ENCODE measurements around the gene ZFPL1. TPM values are rescaled to one million over a fixed set of nuclear protein-coding genes. Genes with fewer than 3 reads are reported as not detected.

ZFPL1 gene
- total and polyA plus RNA-seq, 2 donors (not counting 3 experiments of a cell fraction or from before 2014, with no cell fraction given): 37.6 to 139 TPM

DNA sequence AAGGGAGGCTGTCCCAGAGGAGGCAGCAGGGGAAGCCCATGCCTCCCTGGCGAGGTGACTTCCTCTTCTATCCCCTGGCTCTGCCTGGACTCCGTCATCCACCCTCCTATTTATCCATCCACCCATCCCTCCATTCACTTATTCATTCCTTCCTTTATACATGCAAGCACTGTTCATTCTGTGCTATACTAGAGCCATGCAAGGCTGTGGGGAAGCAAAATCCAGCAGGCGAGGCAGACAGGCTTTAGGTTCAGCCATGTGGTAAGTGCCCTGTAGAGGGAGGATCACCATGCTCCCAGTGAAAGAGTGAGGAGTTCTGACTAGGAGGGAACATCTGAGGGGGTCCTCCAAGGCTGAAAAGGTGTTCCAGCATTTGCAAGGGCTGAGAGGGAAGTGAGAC is 24.5 kb upstream of the ZFPL1 start:
- Histone ChIP-seq H3K4me3 (replicated peaks in 1 of 3; ENCODE audit: insufficient read depth in 1 of 3, low read depth in 1 of 3, low read length in 3 of 3) (no peak overlapping the region), H3K79me2 (ENCODE audit: control insufficient read depth, insufficient read depth, low read length) (no peaks in the 10 kb centered on the region), H3K9me3 (replicated peaks; ENCODE audit: control insufficient read depth, insufficient read depth, low read length) (no peaks in the 10 kb centered on the region), H3K27ac (ENCODE audit: insufficient read depth, low read depth, low read length) (no peak overlapping the region), H3K4me2 (ENCODE audit: insufficient read depth, low read length) (no peak overlapping the region), H3K4me1 (ENCODE audit: control insufficient read depth, extremely low read depth, insufficient read depth, low read length) (no peaks in the 10 kb centered on the region), H2AFZ (ENCODE audit: low read depth, low read length) (no peak overlapping the region), H3K36me3 (ENCODE audit: control insufficient read depth in 2 of 2, extremely low read depth in 1 of 2, insufficient read depth in 2 of 2, low read length in 2 of 2) (no peaks in the 10 kb centered on the region), H4K20me1 (replicated peaks; ENCODE audit: control insufficient read depth, extremely low read depth, insufficient read depth, low read length) (no peaks in the 10 kb centered on the region), H3K9me1 (replicated peaks; ENCODE audit: control insufficient read depth, extremely low read depth, insufficient read depth, low read length) (no peaks in the 10 kb centered on the region), H3K27me3 (ENCODE audit: control insufficient read depth in 2 of 2, insufficient read depth in 2 of 2, low read length in 2 of 2) (no peaks in the 10 kb centered on the region), H3K9ac (replicated peaks; ENCODE audit: extremely low read depth, insufficient read depth, low read length) (no peak overlapping the region)
- POLR2A ChIA-PET: no interaction called here
- CTCF ChIA-PET: interaction anchor here (1.0 to 1.1 kb wide), 2 partner anchors 171 to 215 kb away, joined by 3 to 4 read pairs; partner anchors contain the start of gene CDC42BPG
- BruUV-seq (replicated peaks): no TSS peak
- dilution Hi-C loops (cut with MboI; ENCODE audit: extremely low pct_ligation_motif_present, low sequenced_read_pairs) (no loop called here), intact Hi-C loops (cut with micrococcal nuclease) (no loop called here)
- FAIRE-seq (no peak), DNase-seq (ENCODE audit: low read depth, low spot score) (no peak)
- TF ChIP-seq EZH2 (IDR thresholded peaks at IDR 0.05; ENCODE audit: borderline replicate concordance, low read depth, low read length, severe bottlenecking): no peak
- no peak for TF ChIP-seq JUN (IDR thresholded peaks at IDR 0.05; ENCODE audit: borderline replicate concordance, insufficient read depth, insufficient read length, low read depth)
- TF ChIP-seq FOS (IDR thresholded peaks at IDR 0.05; ENCODE audit: borderline replicate concordance, insufficient read depth, low read length): no peak
- TF ChIP-seq POLR2AphosphoS5 (IDR thresholded peaks at IDR 0.05; ENCODE audit: insufficient read depth, low read depth, low read length): no peak
- no peak for TF ChIP-seq POLR2A (IDR thresholded peaks at IDR 0.05; ENCODE audit: low read depth, low read length)
- no peak for TF ChIP-seq MAX (IDR thresholded peaks at IDR 0.05; ENCODE audit: insufficient read depth, insufficient read length)
- TF ChIP-seq CTCF (IDR thresholded peaks at IDR 0.05; ENCODE audit: extremely low read depth in 1 of 2, insufficient read depth in 1 of 2, low read depth in 1 of 2, low read length in 2 of 2): no peak
- TF ChIP-seq GATA2 (IDR thresholded peaks at IDR 0.05; ENCODE audit: insufficient read depth, insufficient read length, low read depth, low read length): no peak

Measured in endothelial cell of umbilical vein (primary cell).